ENCODE measurements around the gene KIF26A. TPM values are rescaled to one million over a fixed set of nuclear protein-coding genes. Genes with fewer than 3 reads are reported as not detected.

The KIF26A gene
- total RNA-seq, 1 donor from 2014 or later, result 4.4 TPM

- H3K27me3 ChIP-seq (ENCODE audit: low read depth), result peaks cover 10% of the 10 kb centered on the region
- no peaks in the 10 kb centered on the region for H3K4me1 ChIP-seq
- H3K9me3 ChIP-seq, result no peaks in the 10 kb centered on the region
- intact Hi-C loops (cut with DNase I), result no loop called here
- ATAC-seq, result peak in 1 of 2 donors; percentile 15
- DNase-seq, result no peak
- H3K27ac ChIP-seq, result no peak overlapping the region
- H3K36me3 ChIP-seq, result no peaks in the 10 kb centered on the region
- TF ChIP-seq, protein P1, sequence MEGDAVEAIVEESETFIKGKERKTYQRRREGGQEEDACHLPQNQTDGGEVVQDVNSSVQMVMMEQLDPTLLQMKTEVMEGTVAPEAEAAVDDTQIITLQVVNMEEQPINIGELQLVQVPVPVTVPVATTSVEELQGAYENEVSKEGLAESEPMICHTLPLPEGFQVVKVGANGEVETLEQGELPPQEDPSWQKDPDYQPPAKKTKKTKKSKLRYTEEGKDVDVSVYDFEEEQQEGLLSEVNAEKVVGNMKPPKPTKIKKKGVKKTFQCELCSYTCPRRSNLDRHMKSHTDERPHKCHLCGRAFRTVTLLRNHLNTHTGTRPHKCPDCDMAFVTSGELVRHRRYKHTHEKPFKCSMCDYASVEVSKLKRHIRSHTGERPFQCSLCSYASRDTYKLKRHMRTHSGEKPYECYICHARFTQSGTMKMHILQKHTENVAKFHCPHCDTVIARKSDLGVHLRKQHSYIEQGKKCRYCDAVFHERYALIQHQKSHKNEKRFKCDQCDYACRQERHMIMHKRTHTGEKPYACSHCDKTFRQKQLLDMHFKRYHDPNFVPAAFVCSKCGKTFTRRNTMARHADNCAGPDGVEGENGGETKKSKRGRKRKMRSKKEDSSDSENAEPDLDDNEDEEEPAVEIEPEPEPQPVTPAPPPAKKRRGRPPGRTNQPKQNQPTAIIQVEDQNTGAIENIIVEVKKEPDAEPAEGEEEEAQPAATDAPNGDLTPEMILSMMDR (IDR thresholded peaks at IDR 0.05), result no peak
- no peak overlapping the region for H3K4me3 ChIP-seq
Measured at GRCh38 chr14:104201496-104201895, 63.1 kb downstream of the KIF26A start.

DNA sequence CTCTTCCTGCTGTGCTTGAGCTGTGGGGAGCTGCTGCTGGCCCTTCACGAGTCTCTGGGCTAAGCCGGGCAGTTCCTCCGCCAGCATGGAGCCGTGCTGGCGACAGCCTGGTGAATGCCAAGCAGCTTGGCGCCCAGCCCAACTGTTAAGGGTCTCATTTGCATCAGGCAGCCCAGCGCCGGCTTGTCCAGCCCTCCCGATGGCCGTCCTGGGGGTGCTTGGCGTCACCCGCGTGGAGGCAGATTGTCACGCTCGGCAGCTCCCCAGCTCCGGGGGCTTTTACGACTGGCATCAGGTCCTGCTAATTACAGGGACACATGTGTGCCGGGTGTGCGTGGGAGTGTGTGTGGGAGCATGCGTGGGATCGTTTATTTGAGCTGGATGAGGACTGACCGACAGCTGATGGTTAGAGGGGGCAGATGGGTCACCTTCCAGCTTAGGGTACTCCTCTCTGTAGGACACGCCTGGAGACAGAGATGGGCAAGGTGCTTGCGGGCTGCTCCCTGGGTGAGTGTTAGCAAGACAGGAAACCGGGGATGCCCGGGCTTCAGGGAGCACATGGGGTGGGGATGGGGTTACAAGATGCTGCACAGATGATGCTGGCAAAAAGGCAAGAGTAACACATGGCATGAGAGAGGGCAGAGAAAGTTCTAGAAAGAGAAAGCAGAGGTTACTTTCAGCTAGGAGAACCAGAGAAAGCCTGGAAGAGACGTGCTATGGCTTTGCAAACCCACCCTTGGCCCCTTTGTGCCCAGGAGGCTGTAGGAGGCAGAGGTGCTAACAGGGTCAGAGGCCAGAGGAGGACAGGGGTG, 64.1 kb downstream of the KIF26A start:
- intact Hi-C loops (cut with DNase I), result no loop called here
- Histone ChIP-seq H3K27ac (no peak overlapping the region), H3K36me3 (no peaks in the 10 kb centered on the region), H3K27me3 (ENCODE audit: low read depth) (peaks cover 10% of the 10 kb centered on the region), H3K4me3 (no peak overlapping the region), H3K9me3 (no peaks in the 10 kb centered on the region), H3K4me1 (no peaks in the 10 kb centered on the region)
- TF ChIP-seq, protein P1 (IDR thresholded peaks at IDR 0.05), result no peak
- DNase-seq, result peak; percentile 75
- peak; percentile 27 to 49 for ATAC-seq

DNA sequence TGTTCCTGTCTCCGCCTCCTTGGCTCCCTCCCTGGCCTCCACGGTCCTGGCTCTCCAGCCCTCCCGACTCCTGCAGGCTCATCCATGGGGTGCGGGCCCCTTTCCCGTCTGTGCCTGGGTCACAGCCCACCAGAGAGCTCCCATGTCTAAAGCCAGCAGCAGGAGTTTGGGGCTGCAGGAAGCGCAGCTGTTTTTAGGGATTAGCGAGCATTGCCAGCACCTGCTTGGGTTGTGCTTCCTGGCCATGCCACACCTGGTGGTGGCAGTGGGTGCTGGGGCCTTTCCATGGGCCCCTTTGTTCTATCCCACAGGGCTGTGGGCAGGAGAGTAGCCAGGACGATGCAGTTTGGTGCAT, 64.7 kb downstream of the KIF26A start:
- TF ChIP-seq, protein P1 (IDR thresholded peaks at IDR 0.05), result no peak
- no peak overlapping the region for H3K4me3 ChIP-seq
- no peaks in the 10 kb centered on the region for H3K4me1 ChIP-seq
- peaks cover 10% of the 10 kb centered on the region for H3K27me3 ChIP-seq (ENCODE audit: low read depth)
- intact Hi-C loops (cut with DNase I), result no loop called here
- H3K36me3 ChIP-seq, result no peaks in the 10 kb centered on the region
- H3K9me3 ChIP-seq, result no peaks in the 10 kb centered on the region
- no peak for DNase-seq
- ATAC-seq, result no peak
- H3K27ac ChIP-seq, result no peak overlapping the region

- Histone ChIP-seq H3K27ac (no peak overlapping the region), H3K27me3 (ENCODE audit: low read depth) (peaks cover 10% of the 10 kb centered on the region), H3K4me1 (no peaks in the 10 kb centered on the region), H3K4me3 (no peak overlapping the region), H3K36me3 (no peaks in the 10 kb centered on the region), H3K9me3 (no peaks in the 10 kb centered on the region)
- no peak for ATAC-seq
- TF ChIP-seq, protein P1 (IDR thresholded peaks at IDR 0.05), result no peak
- DNase-seq, result no peak
- intact Hi-C loops (cut with DNase I), result no loop called here
Measured at GRCh38 chr14:104204660-104205149, 66.3 kb downstream of the KIF26A start.

DNA sequence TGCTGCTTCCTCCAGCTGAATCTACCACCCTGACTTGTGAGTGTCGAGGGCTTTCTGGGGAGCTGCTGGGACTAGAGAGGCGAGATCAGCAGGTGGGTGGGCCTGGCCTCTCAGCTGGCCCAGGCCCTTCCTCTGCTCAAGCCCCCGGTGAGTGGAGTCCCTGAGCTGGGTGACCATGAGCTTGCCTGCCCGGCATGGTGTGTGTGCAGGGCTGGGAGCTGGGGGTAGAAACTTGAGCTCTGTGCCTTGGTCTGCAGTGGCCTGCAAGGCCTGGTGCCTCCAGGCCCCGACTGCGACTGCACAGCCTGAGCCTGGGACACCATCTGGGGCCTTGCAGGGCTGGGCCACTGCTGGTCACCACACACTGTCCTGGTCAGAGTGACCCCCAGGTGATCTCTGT, 67.4 kb downstream of the KIF26A start:
- peaks cover 10% of the 10 kb centered on the region for H3K27me3 ChIP-seq (ENCODE audit: low read depth)
- ATAC-seq (no peak), DNase-seq (no peak)
- H3K27ac ChIP-seq, result no peak overlapping the region
- H3K4me3 ChIP-seq, result no peak overlapping the region
- no peaks in the 10 kb centered on the region for H3K9me3 ChIP-seq
- H3K36me3 ChIP-seq, result no peaks in the 10 kb centered on the region
- TF ChIP-seq, protein P1 (IDR thresholded peaks at IDR 0.05), result no peak
- no peaks in the 10 kb centered on the region for H3K4me1 ChIP-seq
- intact Hi-C loops (cut with DNase I), result no loop called here

All from lower lobe of right lung (tissue), 2 donors.